Embryonic facial prominence (tissue), 1 donor: Measurements from ENCODE around the gene SLX4IP.

Experiments
- DNase-seq: peaks from one replicate; pipeline ENCODE4 v3.0.0-alpha.2; 2016; ENCODE audit errors: extremely low spot score

Gene SLX4IP

DNA sequence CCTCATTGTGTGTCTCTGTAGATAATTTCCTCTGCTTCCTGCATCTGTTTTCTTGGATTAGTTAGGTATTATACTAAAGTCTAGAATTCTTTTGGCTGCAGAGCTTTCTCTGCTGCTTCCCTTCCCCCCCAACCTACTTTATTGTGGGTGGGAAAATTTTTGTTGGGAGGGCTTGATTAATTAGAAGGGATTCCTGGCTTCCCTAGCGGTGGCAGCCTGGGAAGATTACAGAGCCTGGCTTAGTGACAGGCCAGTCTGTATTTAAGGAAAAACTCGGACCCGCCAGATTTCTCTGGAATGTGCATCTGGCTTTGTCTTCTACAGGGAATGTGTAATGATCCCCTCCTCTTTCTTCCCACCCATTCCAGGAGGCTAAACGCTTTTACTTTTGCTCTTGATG is 31.2 kb downstream of the SLX4IP start:
- no peak for DNase-seq

DNA sequence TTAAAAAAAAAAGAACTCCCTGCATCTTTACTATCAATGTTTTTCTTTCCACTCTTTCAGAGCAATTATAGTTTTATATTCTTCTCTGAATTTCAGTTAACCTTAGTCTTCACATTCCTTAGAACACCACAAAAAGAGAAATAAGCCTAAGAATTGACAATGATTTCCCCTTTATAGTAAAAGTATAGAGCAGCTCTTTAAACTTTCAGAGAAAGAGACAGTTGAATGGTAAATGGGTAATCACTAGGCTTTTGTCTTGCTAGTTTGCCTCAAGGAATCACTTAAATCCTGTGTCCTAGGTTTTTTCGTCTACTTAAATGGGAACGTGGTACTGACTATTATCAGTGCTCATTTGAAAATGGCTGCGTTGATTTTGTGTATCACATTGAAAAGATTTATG is 31.8 kb downstream of the SLX4IP start:
- DNase-seq, result no peak

DNA sequence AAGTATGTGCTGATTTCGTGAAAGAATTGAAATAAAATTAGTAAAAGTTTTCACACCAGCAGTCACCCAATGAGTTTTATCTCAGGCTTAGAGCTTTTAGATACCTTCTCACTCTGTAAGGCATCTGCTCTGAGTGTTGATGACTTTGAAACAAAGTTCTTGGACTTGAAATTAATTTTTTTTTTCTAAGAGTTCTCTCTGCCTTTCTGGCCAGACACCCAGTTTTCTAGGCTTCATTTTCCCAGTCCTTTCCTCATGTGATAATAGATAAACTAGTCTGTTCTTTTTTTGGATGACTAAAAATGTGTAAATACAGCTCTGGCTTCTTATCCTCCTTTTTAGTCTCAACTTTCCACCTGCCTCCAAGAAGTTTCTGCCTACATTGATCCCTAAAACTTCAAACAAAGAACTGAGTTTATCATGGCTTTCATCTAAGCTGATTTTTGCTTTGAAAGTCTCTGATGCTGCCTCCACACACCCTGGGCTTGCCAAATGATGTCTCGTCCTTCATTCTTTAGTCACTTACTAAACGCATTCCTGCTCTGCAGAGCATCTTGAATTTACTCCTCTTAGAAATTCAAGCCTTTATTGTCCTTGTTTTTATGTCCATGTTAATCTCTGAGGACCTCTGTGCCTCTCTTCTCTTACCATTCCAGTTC is 32.7 kb downstream of the SLX4IP start:
- no peak for DNase-seq

DNA sequence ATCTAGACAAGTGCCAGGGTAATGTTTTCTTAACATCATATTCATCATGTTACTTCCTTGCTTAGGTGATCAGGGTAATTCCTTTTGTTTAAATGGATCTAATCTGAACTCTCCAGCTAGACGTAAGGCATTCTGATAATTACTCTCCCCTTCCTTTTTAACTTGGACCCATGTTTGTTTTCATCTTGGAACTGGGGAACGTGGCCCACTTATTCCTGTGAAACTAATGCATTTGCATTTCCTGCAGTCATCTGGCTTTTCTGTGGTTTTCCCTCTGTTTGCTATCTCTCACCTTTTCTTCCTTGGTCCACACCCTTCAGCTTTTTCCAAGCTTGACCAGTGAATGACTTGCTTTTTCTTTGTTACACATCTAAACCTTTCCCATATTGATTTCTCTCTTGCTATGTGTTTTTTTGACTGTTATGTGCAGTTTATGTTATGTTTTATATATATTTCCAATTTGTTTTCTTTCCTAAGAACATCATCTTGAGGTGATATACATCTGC is 33.3 kb downstream of the SLX4IP start:
- DNase-seq, result no peak

DNA sequence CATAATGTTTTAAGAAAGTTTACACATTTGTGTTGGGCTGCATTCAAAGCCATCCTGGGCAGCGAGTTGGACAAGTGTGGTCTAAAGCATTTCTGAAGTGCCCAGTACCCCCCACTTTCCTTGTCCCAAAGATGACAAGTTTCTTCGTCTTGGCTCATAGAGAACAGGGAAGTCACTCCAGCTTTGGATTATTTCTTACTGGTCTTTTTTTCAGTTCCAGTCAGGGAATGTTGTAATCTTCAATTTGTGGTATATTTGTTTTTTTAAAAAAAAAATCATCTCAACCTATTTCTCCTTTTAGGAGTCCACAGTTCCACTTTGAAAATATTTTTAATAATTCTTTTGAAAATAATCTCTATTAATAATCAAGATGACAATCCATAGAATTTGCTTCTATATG is 34.0 kb downstream of the SLX4IP start:
- no peak for DNase-seq

DNA sequence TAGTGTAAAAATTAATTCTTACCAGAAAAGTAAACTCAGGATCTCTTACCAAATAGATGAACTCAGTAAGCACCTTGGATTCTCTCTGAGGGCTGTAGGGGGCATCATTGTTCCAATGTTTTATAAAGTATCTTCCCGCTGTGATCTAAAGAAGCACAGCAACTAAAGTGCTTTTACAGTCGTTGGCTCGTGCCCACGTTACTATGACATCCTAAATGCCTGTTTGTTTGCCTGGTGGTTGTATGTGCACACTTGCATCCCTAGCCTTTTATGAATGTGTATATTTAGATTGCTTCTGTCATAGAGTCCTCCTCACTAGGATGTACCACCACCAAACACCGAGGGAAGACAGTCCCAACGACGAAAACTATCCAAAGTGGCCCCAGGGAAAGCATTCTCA is 34.5 kb downstream of the SLX4IP start:
- DNase-seq, result peak; percentile 68

DNA sequence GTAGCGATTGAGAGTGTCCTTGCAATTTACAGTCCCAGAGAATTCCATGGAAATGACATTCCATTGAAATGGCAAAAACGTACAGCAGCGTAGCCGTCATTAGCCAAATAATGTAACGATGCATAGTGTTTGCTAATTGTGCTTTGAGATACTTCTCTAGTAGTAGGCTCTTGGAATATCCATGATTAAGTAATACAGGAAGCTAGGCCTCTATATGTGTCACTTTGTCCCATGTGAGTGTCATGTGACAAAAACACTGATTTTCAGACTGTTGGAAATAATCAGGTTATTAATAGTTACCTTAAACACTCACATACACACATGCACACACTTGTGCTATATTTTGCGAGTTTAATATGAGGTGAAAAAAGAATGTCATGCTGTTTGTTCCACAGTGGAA is 35.2 kb downstream of the SLX4IP start:
- no peak for DNase-seq

DNA sequence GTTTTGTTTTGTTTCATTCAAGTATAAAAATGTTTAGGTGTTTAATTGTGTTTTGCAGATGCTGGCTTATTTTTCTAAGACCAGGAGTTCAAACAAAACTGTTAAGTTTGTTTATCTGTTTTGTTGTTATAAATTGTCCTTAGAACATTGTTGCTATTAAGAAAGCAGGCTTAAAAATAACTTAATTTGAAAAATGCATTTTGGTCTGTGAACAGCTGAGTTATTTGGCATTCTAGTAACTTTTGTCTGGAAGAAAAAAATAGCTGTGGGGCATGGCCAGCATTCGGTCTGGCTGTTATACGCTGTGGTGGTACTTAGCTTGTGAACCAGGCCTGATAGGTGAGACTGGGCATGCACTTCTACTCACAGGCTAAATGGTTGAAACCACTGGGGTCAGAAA is 37.8 kb downstream of the SLX4IP start:
- no peak for DNase-seq

DNA sequence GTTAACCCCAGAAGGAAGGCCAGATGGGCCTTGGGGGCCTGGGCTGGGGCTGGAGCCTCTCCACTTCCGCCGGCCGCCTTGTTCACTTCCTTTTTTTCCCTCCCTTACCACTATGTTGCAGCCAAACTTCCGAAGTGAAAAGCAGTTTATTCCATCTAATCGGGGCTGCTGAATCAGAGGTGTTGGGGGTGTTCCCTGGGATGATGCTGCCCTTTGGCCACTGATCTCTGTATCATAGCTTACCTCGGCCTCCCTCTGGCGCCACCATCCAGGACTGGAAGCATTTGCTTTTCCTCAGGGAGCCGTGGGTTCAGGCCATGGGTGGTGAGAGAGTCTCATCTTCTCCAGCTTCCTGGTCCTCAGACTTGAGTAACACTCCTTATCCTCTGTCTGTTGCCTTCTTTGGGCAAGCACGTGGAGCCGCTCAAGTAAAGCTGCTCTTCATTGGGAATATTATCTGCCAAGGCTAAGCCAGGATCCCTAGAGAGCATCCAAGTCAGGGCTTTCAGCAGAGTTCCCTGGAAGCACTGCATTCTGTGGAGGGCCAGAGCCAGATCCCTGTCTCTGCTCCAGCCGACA is 39.6 kb downstream of the SLX4IP start:
- no peak for DNase-seq

DNA sequence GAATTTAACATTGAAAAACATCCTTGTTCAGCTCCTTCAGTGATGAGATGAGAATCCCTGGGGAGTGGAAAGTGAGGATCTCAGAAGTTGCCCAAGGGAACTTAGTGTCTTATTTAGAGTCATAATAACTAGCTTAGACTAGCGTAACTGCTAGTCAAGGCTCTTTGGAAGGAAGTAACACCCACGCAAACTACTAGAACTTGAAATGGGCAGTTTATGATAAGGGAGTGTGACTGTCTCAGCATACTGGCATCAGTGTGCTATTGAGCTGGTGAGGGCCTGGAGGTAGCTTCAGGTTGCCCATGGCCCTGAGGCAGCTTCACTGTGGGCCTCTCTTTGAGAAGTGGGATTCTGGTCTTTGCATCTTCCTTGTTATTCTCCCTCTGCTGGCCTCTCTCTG is 40.1 kb downstream of the SLX4IP start:
- DNase-seq, result no peak

DNA sequence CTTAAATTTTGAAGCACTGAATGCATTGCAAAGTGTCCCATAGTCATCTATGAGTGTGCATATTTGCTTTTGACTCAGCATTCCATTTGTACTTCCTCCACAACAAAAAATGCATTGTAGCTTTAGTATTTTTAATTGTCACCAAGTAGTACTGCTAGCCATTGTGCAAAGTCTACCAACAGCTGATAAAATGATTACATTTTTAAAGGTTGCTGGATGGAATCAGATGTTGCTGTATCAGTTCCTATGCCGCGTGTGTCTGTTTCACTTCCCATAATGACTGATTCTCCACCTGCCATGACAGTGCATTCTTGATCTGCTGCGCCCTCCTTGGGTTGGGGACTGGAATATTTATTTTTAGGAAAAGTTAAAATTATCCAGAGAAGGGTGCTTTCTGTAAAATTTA is 41.2 kb downstream of the SLX4IP start:
- no peak for DNase-seq

DNA sequence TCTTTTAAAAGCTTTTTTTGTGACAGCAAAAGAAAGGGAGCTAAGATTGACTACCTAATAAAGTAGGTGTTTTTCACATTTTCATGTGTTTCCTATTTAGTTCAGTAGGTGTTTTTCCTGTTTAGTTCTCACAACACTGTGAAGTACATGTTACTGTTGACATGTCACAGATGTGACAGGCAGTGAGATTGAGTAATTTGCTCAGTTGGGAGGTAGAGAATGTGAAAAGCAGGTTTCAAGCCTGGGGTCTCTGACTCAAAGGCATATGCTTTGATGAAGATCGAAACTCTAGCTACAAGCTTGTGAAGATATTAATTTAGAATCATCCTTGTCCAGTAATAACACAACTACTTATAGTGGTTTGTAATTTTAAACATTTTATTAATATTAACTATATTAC is 43.1 kb downstream of the SLX4IP start:
- DNase-seq, result no peak

DNA sequence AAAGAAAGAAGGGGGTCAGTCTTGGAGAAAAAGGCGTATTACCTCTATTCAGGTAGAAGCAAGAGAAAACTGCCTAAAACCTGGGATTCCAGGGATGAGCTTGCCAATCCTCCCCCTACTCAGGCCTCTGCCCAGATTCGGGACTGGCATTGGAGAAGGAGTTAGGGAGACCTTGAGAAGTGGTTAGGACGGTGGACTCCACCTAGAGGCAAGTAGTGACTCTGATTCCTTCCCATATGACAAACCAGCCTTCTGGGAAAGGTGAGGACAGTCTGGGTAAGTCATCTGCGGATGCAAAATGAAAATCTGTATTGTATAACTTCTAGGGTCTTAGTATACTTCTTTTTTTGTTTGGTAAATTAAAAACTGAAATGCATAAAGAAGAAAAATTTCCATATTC is 43.8 kb downstream of the SLX4IP start:
- DNase-seq, result no peak

DNA sequence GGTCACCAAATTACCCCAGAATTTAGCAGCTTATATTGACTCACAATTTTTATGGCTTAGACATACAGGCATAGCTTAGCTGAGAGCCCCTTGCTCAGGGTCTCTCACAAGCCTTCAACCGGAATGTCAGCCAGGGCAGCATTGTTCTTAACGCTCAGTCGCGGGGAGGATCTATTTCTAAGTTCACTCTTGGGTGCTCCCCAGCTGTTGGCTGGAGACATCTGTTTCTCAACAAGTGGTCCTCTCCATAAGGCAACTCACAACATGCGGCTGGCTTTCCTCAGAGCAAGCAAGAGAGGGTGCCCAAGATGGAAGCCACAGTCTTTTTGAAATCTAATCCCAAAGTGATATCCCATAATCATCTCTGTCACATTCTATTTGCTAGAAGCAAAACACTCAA is 46.6 kb downstream of the SLX4IP start:
- DNase-seq, result no peak

DNA sequence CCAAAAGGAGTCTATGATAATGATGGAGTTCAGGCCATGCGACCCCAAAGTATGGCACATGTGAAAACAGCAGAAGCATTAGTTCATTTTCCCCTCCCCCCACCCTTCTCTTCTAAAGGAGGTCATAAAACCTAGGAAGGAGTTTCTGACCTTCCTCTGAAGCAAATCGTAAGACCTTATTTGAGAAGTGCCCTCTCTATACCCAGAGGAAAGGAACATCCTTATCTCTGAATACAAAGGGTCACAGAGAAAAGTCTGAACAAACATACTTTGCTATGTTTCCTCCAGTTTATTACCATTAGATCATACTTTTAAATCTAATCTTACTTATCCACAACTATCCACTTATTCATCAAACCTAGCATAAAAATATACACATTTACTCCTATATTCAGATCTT is 48.6 kb downstream of the SLX4IP start:
- no peak for DNase-seq

DNA sequence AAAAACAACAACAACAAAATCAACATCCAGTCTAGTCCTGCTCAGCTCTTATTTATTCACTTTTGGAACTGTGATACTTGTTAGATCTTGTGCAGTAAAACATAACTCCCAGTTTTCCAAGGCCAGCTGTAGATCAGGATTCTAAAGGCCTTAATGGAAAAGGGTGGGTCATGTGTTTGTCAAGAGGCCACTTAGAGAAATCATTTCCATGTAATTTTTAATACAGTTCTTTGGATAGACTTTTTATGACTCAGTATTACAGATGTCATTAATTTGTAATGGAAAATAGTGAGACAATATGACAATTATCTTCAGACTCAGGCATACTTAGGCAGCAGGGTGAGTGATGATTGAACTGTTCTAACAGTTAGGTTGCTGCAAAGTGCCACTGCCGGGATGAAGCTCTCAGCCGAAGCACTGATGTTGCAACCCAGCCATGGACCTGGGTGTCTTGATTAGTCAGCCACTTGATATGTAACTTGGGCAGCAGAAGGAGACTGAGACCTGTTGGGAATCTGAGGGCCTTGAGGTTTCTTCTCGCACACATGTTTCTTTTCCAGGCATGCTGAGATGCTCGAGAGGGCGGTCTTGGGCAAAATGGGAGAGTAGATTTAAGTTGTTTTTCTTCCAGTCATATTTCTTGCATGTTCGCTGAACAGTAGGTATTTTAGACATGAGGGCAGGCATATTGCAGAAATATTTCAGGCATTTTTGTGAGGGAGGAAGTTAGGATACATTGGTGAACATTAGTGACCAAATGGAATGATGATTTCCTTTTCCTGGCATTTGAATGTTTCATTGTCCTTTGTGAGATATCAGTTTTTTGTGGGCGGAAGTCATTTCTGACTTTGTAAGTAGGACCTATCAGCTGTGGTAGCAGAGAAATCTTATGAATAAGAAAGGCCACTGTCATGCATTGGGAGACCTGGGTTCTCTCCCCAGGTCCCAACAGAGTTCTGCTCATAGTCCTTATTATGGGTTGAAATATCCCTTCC is 52.3 kb downstream of the SLX4IP start:
- no peak for DNase-seq

DNA sequence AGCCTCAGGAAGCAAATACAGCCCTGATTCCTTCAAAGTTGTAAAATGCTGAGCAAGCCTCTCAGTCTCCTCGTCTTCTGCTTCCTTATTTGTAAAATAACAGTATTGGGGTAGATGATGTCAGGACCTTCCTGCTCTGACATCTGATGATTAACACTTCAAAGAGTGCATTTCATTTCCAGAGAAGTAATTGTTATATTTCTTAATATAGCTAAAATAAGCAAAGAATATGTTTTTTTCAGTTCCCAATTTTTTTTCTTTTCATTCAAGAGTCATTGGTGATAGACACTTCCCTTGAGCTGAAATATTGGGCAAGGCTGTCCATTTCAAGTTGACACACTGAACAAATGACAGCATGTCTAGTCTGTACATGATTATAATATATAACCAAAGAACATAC is 53.4 kb downstream of the SLX4IP start:
- no peak for DNase-seq

DNA sequence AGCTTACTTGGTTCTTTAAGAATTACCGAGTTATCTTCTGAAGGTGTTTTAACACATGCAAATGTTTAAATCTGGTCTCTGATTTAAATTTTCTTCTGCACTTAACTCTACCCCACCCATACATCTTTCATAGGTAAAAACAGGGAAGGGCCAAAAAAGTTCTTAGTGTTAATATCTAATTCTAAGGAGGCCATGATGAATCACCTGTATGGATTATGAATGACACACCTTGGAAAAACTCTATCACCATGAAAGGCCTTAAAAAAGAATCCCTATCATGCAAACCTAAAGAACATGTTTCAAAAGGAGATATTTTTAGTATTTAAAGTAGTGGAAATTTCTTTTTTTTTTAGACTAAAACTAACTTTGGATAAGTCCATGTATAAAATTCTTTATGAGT is 54.7 kb downstream of the SLX4IP start:
- no peak for DNase-seq

DNA sequence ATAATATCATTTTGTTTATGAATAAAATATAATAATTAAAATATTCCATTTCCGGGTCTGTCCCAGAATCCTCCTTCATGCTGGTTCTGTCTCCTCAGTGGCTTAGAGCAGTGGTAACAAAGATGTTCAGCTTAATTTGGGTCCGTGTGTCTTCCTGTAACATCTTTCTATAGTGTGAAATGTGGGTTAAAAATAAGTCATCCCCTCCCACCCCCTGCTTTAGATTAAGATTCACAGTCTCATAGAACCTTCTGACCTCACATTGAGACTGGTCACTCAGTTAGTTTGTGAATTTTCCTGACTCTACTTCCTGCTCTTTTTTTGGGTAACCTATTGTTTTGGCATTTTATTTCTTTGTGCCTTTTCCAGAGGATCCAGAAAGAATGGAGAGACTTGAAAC is 55.2 kb downstream of the SLX4IP start:
- no peak for DNase-seq

DNA sequence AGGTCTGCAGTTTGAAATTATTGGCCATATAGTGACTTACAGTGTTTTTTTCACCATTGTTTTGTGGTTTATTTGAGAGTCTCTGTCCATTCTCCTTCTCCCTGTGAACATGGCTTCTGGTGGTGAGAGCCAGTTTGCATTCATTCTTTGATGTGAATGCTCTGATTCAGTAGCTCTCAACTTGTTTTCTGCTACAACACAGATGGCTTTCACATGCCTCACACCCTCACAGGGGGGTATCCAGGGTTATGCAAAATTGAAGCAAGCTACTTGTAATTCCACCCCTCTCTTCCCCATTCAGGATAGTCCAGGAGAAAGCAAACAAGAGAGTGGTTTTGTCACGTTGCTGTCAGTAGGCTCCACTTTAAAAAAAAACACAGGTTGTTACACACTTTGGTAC is 55.6 kb downstream of the SLX4IP start:
- DNase-seq, result no peak

DNA sequence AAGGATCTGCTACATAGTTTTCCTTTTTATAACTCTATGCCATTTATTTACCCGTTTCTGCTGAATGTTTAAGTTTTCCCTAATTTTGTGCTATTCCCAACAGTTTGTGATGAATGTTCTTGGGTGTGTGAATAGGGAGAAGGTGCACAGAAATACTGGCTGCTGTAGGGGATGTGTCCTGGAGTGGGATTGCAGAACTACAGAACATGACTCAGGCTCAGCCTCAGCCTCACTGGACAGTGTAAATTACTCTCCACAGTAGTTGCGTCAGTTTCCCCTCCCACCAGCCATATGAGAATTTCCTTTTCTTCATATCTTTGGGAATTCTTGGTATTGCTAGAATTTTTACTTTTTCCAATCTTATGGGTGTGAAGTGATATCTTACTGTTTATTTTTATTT is 57.0 kb downstream of the SLX4IP start:
- no peak for DNase-seq

DNA sequence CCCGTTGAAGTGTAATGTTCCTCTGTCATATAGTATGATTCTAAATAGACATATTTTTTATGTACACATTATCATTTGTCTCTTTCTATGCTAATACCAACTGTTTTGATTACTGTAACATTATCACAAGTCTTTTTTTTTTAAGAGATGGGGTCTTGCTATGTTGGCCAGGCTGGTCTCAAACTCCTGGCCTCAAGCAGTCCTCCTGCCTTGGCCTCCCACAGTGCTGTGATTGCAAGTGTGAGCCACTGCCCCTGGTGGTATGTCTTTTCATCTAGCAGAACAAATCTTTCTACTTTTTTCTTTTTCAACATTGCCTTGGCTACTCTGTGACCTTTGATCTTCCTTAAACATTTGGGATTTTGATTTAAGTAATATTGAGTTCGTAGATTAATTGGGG is 57.7 kb downstream of the SLX4IP start:
- DNase-seq, result no peak

DNA sequence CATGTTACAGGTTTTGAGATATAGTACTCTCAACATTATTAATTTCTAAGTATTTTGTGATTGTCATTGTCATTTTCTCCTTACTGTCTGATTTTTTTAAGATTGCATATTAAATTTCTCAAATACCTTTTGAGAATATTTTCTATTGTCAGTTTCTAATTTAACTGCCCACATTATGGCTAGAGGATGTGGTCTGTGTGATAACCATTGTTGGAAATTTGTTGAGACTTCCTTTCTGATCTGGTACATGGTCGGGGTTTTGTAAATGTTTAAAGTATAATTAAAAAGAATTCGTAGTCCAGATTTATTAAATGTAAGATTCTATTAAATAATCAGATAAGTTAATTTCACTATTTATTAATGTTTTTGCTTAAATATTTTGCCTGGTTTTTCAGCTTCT is 60.1 kb downstream of the SLX4IP start:
- DNase-seq, result no peak
